Heart right ventricle (tissue), 16 donors: ENCODE data around the gene SMIM35. TPM values are rescaled to one million over a fixed set of nuclear protein-coding genes. Genes with fewer than 3 reads are reported as not detected.

Experiments
- ATAC-seq, 8 donors: fragments of 200-7000 bp; cut with Tn5 transposase; one replicate each; pipeline ENCODE4 v1.9.1; 2020; ENCODE audit warnings: mild to moderate bottlenecking in 8 of 8, moderate library complexity in 8 of 8, moderate number of reproducible peaks in 1 of 8
- DNase-seq, 2 donors: peaks; one replicate each; pipeline ENCODE4 v3.0.0-alpha.2; 2020
- H3K27ac ChIP-seq, 10 donors: fragments of 200-600 bp; sonication (generic) in 2 of 10; one replicate each; pipeline versions ENCODE4 v1.5.0 to v1.8.0; 2020 to 2022; ENCODE audit warnings: mild to moderate bottlenecking in 3 of 10
- H3K27me3 ChIP-seq, 7 donors: fragments of 200-600 bp; one replicate each; pipeline ENCODE4 v1.8.0; 2021 to 2022; ENCODE audit warnings: mild to moderate bottlenecking in 2 of 7
- H3K36me3 ChIP-seq, 9 donors: fragments of 200-600 bp; sonication (generic) in 1 of 9; one replicate each; pipeline versions ENCODE4 v1.5.0 to v1.8.0; 2020 to 2022; ENCODE audit warnings: mild to moderate bottlenecking in 2 of 9
- H3K4me1 ChIP-seq, 9 donors: fragments of 200-600 bp; sonication (generic) in 1 of 9; one replicate each; pipeline versions ENCODE4 v1.5.0 to v1.8.0; 2020 to 2022; ENCODE audit warnings: mild to moderate bottlenecking in 4 of 9
- H3K4me3 ChIP-seq, 10 donors: fragments of 200-600 bp; sonication (generic) in 2 of 10; one replicate each; pipeline versions ENCODE4 v1.5.0 to v1.8.0; 2020 to 2022; ENCODE audit warnings: mild to moderate bottlenecking in 7 of 10, moderate library complexity in 2 of 10
- H3K9me3 ChIP-seq, 11 donors: fragments of 200-600 bp in 10 of 11; sonication (generic) in 2 of 11; one replicate each; pipeline versions ENCODE4 v1.5.0 to v1.8.0; 2013 to 2022; ENCODE audit warnings: mild to moderate bottlenecking in 2 of 11, control low read depth in 1 of 11, moderate library complexity in 1 of 11
- WGBS, 2 donors: extraction: QIAGEN DNeasy Blood & Tissue Kit; methylation state at CpG; one replicate each; pipeline ENCODE4 v1.1.7; 2013; ENCODE audit warnings: inconsistent platforms in 1 of 2; 5-methylcytosine and 5-hydroxymethylcytosine counted together
- intact Hi-C, 10 donors: fragments of 100-400 bp; cut with DNase I; formaldehyde crosslinking; loops; one replicate each; pipeline versions ENCODE4 v1.11.1 to v1.14.2; 2022
- polyA plus RNA-seq, 2 donors: library from polyadenylated mRNA; stranded (reverse); fragments of 200-250 nt; gene quantifications; one replicate each; pipeline ENCODE4 v1.2.3, GENCODE V29; 2013
- total RNA-seq, 10 donors: library from RNA; stranded (reverse); fragmentation: NEBNext Ultra II Directional in 3 of 10; extraction: Animal tissue kit (Norgen Biotek cat#: 25700) in 3 of 10; gene quantifications; one replicate each; pipeline versions ENCODE4 v1.2.1 to v1.2.4, GENCODE V29; 2021 to 2023
- TF ChIP-seq, protein P1 (sequence below), 9 donors: fragments of 200-600 bp; sonication (generic) in 2 of 9; IDR thresholded peaks; one replicate each; pipeline versions ENCODE4 v1.5.0 to v1.8.0; 2021 to 2022; ENCODE audit warnings: antibody characterized with exemption in 9 of 9, mild to moderate bottlenecking in 5 of 9, moderate library complexity in 1 of 9
- donor health status: Arrhythmogenic right ventricular cardiomyopathy.
- donor health status: ischemic (EF 13 %, LVEDD 7.1; RV severe dilation, severe dysfunction).
- donor health status: healthy with polysubstance abuse.
- donor health status: DM: no; HTN: yes; CAD: no.
- donor health status: DM: no; HTN: no; CAD: no.
- donor health status: ischemic (EF 25% LVEDD 6.9; RV normal size, moderate dysfunction).
- donor health status: ischemic (EF 25% LVEDD 5.7; RV mildly dilated, moderate dysfunction).
- donor health status: healthy.
- donor health status: DM: yes; HTN: yes; CAD: no.
- donor health status: Ischemic cardiomyopathy.
- donor health status: ischemic (EF 35%, LVEDD 5.7; RV mildly dilated, moderate dysfunction).
- donor health status: nonischemic (EF 11% LVEDD 7.7; RV severe dilation, severe dysfunction).
- donor health status: DM: yes; HTN: yes; CAD: no.
- donor health status: PGD.
- donor health status: ischemic (EF 29% LVEDD 5.4; RV normal size, mild dysfunction).
- donor health status: nonischemic (EF 23%, LVEDD 6.1; RV moderate dilation, normal function).

The SMIM35 gene
- total and polyA plus RNA-seq, 12 donors: not detected

DNA sequence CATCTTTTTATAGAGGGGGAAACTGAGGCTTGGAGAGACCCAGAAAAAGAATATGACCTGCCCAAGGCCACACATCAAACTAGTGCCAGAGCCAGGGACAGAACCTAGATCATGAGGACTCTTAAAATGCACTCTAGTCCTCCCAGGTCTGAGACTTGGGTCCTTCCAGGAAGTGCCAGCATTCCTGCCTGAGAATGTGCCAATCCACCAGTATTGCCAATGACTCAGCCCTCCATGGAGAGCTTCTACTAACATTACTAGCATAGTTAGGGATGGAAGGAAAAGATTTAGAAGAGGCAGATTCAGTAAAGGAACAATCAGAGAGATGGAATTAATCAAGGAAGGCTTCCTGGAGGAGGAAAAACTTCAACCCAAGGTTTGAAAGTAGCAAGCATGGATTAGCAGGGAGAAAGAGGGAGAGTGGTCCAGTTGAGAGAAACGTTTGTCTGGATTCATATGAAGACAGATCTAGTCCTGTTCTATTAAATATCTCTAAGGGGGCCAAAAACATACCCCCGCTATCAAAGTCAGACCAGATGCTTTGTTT is 20.1 kb upstream of the SMIM35 start:
- H3K4me3 ChIP-seq: no peak overlapping the region
- intact Hi-C loops: no loop called here
- TF ChIP-seq, protein P1, sequence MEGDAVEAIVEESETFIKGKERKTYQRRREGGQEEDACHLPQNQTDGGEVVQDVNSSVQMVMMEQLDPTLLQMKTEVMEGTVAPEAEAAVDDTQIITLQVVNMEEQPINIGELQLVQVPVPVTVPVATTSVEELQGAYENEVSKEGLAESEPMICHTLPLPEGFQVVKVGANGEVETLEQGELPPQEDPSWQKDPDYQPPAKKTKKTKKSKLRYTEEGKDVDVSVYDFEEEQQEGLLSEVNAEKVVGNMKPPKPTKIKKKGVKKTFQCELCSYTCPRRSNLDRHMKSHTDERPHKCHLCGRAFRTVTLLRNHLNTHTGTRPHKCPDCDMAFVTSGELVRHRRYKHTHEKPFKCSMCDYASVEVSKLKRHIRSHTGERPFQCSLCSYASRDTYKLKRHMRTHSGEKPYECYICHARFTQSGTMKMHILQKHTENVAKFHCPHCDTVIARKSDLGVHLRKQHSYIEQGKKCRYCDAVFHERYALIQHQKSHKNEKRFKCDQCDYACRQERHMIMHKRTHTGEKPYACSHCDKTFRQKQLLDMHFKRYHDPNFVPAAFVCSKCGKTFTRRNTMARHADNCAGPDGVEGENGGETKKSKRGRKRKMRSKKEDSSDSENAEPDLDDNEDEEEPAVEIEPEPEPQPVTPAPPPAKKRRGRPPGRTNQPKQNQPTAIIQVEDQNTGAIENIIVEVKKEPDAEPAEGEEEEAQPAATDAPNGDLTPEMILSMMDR (IDR thresholded peaks at IDR 0.05): no peak
- H3K36me3 ChIP-seq: no peaks in the 10 kb centered on the region
- H3K27ac ChIP-seq: no peak overlapping the region
- no peaks in the 10 kb centered on the region for H3K9me3 ChIP-seq
- peaks cover 0 to 14% (median 12%) of the 10 kb centered on the region in 9 donors for H3K4me1 ChIP-seq
- DNase-seq (no peak), ATAC-seq (no peak)
- no peaks in the 10 kb centered on the region for H3K27me3 ChIP-seq
- 76 to 86% methylated on average over 2 of the region's 2 CpGs for WGBS, 2 donors

DNA sequence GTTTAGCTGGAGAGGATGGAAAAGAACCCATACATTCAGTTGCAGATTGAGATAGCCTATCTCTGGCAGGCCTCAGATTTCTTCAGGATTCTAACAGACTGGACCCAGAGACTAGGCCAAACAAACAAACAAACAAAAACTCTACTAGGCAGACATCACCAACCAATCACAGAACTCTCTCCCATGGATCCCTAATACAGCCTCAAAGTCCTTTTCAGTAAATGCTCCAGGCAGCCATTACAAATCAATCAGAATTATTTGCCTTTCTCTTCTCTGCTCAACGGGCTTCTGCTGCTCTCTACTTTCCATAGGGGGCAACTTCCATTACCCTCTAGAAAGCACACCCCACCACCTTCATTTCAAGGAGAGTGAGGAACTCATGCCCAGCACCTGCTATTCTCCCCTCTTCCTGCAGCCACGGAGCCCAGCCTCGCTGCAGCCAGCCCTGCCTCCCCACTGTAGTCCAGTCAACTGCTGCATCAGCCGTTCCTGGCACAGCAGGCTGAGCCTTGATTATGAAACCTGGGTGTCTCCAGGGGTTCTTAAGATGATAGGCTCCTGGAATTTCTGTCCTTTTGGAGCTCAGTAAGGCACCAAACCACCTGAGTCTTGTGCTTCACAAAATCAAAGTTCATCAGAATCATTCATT is 19.0 kb upstream of the SMIM35 start:
- intact Hi-C loops: no loop called here
- Histone ChIP-seq H3K4me3 (no peak overlapping the region), H3K27me3 (no peaks in the 10 kb centered on the region), H3K4me1 (peaks cover 0 to 20% (median 17%) of the 10 kb centered on the region in 9 donors), H3K9me3 (no peaks in the 10 kb centered on the region), H3K27ac (no peak overlapping the region), H3K36me3 (no peaks in the 10 kb centered on the region)
- TF ChIP-seq, protein P1 (IDR thresholded peaks at IDR 0.05): no peak
- DNase-seq (no peak), ATAC-seq (no peak)
- 77 to 79% methylated on average over 4 of the region's 4 CpGs for WGBS, 2 donors

DNA sequence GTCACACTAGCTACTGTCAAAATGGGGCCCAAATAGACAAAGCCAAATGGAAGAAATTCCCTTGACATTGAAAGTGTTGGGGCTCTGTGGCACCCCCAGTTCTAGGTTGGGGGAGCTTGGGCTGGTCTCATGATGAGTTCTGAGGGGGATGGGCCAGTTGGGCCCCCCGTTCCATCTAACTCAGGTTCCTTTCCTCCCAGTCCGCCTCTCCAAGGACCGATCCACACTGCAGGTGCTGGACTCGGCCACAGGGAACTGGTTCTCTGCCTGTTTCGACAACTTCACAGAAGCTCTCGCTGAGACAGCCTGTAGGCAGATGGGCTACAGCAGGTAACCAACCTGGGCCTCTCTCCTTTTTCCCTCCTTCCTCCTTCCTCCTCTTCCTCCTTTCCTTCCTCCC is 17.7 kb upstream of the SMIM35 start:
- Histone ChIP-seq H3K9me3 (no peaks in the 10 kb centered on the region), H3K4me3 (no peak overlapping the region), H3K36me3 (no peaks in the 10 kb centered on the region), H3K4me1 (peaks cover 4 to 29% (median 19%) of the 10 kb centered on the region in 9 donors), H3K27ac (no peak overlapping the region), H3K27me3 (no peaks in the 10 kb centered on the region)
- 92 to 95% methylated on average over 6 of the region's 6 CpGs for WGBS, 2 donors
- intact Hi-C loops: no loop called here
- ATAC-seq: no peak
- TF ChIP-seq, protein P1 (IDR thresholded peaks at IDR 0.05): no peak
- DNase-seq: no peak

DNA sequence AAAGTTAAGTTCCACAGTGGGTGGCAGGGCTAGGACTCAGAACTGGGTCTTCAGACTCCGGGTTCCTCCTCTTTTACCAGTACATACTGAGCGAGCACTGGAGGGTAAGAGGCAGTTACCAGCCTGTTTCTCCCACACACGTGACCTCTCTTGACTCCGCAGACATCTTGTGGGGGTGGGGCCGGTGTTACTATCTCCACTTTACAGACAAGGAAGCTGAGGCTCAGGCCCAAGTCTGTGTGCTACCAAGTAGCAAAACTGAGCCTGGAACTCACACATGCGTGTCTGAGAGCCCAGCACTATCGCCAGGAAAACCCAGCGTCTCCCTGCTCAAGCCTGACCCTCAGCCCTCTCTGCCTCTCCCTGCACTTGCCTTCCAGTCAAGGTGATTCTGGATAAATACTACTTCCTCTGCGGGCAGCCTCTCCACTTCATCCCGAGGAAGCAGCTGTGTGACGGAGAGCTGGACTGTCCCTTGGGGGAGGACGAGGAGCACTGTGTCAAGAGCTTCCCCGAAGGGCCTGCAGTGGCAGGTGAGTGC is 16.0 kb upstream of the SMIM35 start:
- no peak overlapping the region for H3K4me3 ChIP-seq
- 66 to 73% methylated on average over 13 of the region's 13 CpGs for WGBS, 2 donors
- intact Hi-C loops: no loop called here
- H3K27ac ChIP-seq: no peak overlapping the region
- no peaks in the 10 kb centered on the region for H3K36me3 ChIP-seq
- H3K27me3 ChIP-seq: no peaks in the 10 kb centered on the region
- peaks cover 0 to 20% (median 12%) of the 10 kb centered on the region in 9 donors for H3K4me1 ChIP-seq
- DNase-seq (no peak), ATAC-seq (no peak)
- no peaks in the 10 kb centered on the region for H3K9me3 ChIP-seq
- TF ChIP-seq, protein P1 (IDR thresholded peaks at IDR 0.05): no peak
